ENCODE results near the gene AMER2. TPM values are rescaled to one million over a fixed set of nuclear protein-coding genes. Genes with fewer than 3 reads are reported as not detected.

Gene AMER2
- total RNA-seq, 1 donor from 2014 or later = 4.1 TPM

- H3K36me3 Mint-ChIP-seq (ENCODE audit: low read depth) = peaks cover 4% of the 10 kb centered on the region
- peaks cover 37% of the 10 kb centered on the region for H3K27me3 Mint-ChIP-seq (ENCODE audit: low read depth)
- H3K27ac Mint-ChIP-seq (ENCODE audit: unreplicated experiment) = no peak overlapping the region
- DNase-seq (ENCODE audit: low read depth, low spot score) = no peak
- TF ChIP-seq CTCF (conservative IDR thresholded peaks at IDR 0.05) = no peak
- peaks cover 11% of the 10 kb centered on the region for H3K4me1 Mint-ChIP-seq
- H3K4me3 Mint-ChIP-seq = no peak overlapping the region
- H3K9me3 Mint-ChIP-seq = peaks cover 3% of the 10 kb centered on the region
Observed at GRCh38 chr13:25137788-25138115, 34.3 kb downstream of the AMER2 start.

GRCh38 chr13:25136880-25137787 is 35.0 kb downstream of the AMER2 start:
- Mint-ChIP-seq H3K4me3 (no peak overlapping the region), H3K9me3 (peaks cover 3% of the 10 kb centered on the region), H3K36me3 (ENCODE audit: low read depth) (peaks cover 4% of the 10 kb centered on the region), H3K27ac (ENCODE audit: unreplicated experiment) (no peak overlapping the region), H3K27me3 (ENCODE audit: low read depth) (peaks cover 37% of the 10 kb centered on the region), H3K4me1 (peaks cover 12% of the 10 kb centered on the region)
- TF ChIP-seq CTCF (conservative IDR thresholded peaks at IDR 0.05) = no peak
- DNase-seq (ENCODE audit: low read depth, low spot score) = no peak

- Mint-ChIP-seq H3K27ac (ENCODE audit: unreplicated experiment) (no peak overlapping the region), H3K27me3 (ENCODE audit: low read depth) (peaks cover 37% of the 10 kb centered on the region), H3K36me3 (ENCODE audit: low read depth) (no peaks in the 10 kb centered on the region), H3K9me3 (peaks cover 3% of the 10 kb centered on the region), H3K4me3 (no peak overlapping the region), H3K4me1 (peaks cover 18% of the 10 kb centered on the region)
- TF ChIP-seq CTCF (conservative IDR thresholded peaks at IDR 0.05) = no peak
- no peak for DNase-seq (ENCODE audit: low read depth, low spot score)
Observed at GRCh38 chr13:25135896-25136295, 36.2 kb downstream of the AMER2 start.

- TF ChIP-seq CTCF (conservative IDR thresholded peaks at IDR 0.05) = no peak
- Mint-ChIP-seq H3K4me1 (peaks cover 18% of the 10 kb centered on the region), H3K27ac (ENCODE audit: unreplicated experiment) (no peak overlapping the region), H3K9me3 (peaks cover 3% of the 10 kb centered on the region), H3K36me3 (ENCODE audit: low read depth) (no peaks in the 10 kb centered on the region), H3K27me3 (ENCODE audit: low read depth) (peaks cover 34% of the 10 kb centered on the region), H3K4me3 (no peak overlapping the region)
- no peak for DNase-seq (ENCODE audit: low read depth, low spot score)
Observed at GRCh38 chr13:25132751-25133390, 39.2 kb downstream of the AMER2 start.

- H3K9me3 Mint-ChIP-seq = peaks cover 5% of the 10 kb centered on the region
- TF ChIP-seq CTCF (conservative IDR thresholded peaks at IDR 0.05) = no peak
- no peak overlapping the region for H3K4me3 Mint-ChIP-seq
- DNase-seq (ENCODE audit: low read depth, low spot score) = no peak
- H3K4me1 Mint-ChIP-seq = peaks cover 11% of the 10 kb centered on the region
- H3K27ac Mint-ChIP-seq (ENCODE audit: unreplicated experiment) = no peak overlapping the region
- H3K27me3 Mint-ChIP-seq (ENCODE audit: low read depth) = peaks cover 25% of the 10 kb centered on the region
- no peaks in the 10 kb centered on the region for H3K36me3 Mint-ChIP-seq (ENCODE audit: low read depth)
Observed at GRCh38 chr13:25131881-25132420, 40.1 kb downstream of the AMER2 start.
